ENCODE measurements around the gene STAT2.
"Not testable (repeated sequence)": the region's sequence is repeated elsewhere in the genome, so short reads cannot be mapped to it uniquely, and the experiment has no call there.

STAT2 gene

DNA sequence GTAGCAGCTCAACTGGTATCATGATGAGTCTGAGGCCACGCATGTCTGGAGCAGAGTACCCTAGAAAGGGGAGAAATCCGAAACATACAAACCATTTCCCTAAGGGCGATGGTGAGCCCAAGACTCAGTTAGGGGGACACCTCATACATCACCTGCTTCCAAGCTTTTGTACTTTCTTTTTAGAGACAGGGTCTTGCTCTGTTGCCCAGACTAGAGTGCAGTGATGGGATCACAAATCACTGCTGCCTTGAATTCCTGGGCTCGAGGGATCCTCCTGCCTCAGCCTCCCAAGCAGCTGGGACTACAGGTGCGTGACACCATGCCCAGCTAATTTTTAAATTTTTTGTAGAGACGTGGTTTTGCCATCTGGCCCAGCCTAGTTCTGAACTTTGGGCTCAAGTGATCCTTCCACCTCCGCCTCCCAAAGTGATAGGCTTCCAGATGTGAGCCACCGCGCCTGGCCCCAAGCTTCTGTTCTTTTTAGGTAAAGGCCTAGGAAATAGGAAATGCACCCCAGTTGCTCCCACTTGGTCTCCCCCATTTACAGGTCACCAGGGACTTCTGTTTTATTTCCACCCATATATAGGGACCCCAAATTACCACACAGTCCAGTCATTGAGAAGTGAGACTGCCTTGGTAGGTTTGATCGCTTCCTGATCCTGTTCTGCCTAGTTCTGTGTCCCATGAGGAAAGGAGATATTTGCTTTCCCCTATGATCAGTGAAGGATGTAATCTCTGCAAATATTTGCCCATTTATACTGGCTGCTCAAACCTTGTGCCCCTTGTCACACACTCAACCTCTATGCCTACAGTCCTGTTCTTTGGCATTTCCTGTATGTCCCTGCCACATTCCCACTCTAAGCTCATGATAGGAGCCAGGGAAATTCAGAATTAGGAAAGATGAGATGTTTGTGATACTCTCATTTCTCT, 2.5 kb upstream of the STAT2 start, which contains the start of gene APOF:
Gene APOF (minus strand): TSS at position 728 of the 930 bp plus-strand sequence. CDS start 112 bp downstream, at position 616.
- DNase-seq (ENCODE audit: low spot score), result no peak

DNA sequence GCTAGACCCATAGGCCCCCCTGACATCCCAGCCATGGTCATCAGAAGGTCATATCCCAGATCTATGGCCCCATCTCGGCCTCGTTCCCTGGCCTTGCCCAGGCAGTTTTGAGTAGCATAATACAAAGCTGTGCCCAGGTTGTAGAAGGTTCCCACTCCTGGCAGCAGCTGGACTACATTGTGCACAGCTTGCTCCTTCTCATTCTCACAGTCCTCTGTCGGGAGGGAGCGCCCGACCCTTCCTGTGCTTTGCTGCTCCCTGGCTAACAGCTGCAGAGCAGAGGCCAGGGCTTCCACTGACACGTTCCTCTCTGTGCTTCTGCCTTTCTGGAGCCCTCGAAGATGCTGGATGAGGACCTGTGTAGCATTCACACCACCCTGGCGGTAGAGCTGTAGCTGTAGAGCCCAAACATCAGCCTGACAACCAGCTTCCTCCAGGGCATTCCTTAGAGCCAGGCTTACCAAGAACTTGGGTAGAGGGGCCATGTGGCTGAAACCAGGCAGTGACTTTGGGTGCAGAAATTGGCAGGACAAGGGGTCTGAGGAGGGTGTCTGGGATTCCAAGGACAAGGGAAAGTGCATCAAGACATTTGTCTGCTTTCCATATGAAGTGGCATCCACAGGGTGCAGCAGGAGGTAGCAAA, 1.7 kb upstream of the STAT2 start:
- no peak for DNase-seq (ENCODE audit: low spot score)

DNA sequence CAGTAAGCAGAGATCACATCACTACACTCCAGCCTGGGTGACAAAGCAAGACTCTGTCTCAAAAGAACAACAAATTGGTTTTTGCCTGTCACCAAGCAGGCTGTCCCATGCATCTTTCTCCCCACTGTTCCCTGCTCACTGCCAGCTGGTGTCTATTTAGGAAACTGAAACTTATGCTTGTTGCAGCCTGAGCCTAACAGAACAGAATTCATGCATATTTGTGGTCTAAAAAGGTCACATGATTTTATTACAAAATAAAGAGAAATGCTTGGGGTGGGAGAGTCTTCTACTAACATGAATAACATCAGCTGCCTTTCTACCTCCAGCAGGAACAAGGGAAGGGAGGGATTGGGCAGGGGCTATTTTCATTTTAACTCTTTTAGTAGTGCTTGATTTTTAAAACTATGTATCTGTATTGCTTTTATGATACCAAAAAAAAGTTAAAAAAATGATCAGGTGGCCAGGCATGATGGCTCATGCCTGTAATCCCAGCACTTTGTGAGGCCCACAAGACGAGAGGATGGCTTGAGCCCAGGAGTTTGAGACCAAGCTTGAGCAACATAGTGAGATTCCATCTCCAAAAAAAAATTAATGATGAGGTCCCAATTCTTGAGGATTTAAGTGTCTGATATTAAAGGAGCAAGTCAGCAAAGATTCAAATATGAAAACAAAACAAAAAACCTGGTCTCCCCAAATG, 923 bp downstream of the STAT2 start:
- peak; percentile 89 for DNase-seq (ENCODE audit: low spot score)

DNA sequence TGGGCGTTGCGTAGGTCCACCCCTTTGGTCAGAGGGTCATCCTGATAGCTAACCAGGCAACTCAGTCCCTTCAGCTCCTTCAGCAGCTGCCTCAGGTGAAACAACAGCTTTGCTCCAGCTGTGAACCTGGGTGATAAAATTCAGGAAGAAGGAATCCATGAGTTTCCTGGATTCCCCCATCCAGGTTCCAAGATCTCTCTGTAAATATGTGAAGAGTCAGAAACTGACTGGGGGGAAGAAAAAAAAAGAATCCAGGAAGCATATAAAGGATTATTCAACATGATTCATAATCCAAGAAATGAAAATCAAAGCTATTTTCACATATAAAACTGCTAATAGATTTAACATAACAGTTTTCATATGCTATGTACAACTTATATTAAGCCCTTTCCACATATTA, 8.6 kb downstream of the STAT2 start:
- no peak for DNase-seq (ENCODE audit: low spot score)

DNA sequence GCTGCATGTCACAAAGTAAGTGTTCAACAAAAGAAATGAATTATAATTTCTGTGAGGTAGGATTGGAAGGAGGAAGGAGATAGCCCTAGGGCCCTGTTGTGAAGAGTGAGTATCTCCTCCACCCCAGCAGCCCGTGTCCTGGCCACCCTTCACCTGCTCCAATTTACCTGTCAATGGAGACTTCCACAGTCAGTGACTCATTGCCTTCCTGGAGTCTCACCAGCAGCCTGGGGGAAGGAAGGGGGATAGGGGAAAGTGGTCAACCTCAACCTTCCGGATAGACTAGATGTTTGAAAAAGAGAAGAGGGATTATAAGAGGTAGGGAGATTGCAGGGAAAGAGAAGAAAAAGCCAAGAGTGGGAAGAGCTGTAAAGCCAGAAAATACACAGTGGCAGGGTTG, 9.2 kb downstream of the STAT2 start:
- DNase-seq (ENCODE audit: low spot score), result no peak

DNA sequence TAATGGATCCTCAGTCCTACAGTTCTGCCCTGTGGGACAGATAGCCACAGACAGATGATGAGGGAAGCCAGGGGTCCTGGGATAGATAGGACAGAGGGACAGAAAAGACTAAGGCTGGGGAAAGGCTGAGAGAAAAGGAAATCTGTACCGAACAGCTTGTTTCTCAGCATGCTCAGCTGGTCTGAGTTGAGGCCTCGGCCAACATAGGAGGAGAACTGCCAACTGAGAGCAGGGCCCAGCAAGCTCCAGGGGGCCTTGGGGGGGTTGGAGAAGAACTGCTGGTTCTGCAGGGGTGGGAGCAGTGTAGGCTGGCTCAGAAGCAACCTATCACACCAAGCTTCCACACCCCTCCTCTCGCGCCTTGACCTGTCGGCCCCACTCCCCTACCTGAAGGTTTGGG, 11.1 kb downstream of the STAT2 start:
- no peak for DNase-seq (ENCODE audit: low spot score)

DNA sequence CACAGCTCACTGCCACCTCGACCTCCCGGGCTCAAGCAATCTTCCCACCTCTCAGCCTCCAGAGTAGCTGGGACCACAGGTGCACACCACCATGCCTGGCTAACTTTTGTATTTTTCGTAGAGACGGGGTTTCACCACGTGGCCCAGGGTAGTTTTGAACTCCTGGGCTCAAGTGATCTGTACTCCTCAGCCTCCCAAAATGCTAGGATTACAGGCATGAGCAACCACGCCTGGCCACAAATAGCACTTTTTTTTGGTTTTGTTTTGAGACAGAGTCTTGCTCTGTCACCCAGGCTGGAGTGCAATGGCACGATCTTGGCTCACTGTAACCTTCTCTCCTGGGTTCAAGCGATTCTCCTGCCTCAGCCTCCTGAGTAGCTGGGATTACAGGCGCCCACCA, 12.7 kb downstream of the STAT2 start:
- not testable (repeated sequence) for DNase-seq (ENCODE audit: low spot score)

DNA sequence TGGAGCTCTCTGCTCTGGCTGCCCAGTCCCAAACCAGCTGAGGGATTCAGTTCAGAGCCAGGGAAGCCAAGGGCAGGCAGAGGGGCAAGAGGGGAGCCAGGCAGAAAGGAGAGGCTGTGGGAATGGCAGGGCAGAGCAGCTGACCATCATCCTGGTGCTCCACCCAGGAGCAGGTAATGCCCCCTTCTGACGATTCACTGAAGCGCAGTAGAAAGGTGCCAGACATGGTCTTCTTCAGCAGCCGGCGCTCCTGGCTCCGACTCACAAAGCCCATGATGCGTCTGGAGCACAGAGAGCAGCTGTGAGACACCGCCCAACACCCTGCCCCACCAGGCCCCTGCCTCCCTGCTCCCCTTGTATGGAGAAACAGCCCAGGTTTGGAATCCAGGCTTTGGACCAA, 13.2 kb downstream of the STAT2 start:
- DNase-seq (ENCODE audit: low spot score), result no peak

DNA sequence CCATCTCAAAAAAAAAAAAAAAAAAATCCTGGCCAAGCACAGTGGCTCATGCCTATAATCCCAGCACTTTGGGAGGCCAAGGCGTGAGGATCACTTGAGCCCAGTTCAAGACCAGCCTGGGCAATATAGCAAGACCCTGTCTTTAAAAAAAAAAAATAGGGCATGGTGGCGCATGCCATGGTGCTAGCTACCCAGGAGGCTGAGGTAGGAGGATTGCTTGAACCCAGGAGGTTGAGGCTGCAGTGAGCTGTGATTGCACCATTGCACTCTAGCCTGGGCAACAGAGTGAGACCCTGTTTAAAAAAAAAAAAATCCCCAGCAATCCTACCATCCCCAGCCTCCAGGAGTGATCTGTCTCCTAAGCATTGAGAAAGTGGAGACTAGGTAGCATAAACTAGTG, 17.6 kb downstream of the STAT2 start:
- DNase-seq (ENCODE audit: low spot score), result not testable (repeated sequence)

DNA sequence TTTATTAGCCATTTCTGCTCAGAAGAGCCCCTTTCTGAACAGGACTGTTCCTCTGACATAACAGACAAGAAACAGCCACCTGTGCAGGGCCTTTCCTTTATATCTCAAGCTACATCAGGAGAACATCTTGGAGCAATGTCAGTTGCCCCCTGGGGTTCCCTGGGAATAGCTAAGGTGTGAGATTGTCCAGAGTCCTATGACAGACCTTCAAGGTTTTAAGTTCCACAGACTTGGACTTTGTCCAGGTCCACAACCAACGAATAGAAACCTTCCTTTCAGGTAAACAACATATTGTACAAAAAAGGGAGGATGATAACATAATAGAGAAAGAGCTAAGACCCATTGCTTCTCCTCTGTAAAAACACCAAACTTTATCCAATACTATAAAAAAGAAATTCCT, 18.3 kb downstream of the STAT2 start:
- no peak for DNase-seq (ENCODE audit: low spot score)

DNA sequence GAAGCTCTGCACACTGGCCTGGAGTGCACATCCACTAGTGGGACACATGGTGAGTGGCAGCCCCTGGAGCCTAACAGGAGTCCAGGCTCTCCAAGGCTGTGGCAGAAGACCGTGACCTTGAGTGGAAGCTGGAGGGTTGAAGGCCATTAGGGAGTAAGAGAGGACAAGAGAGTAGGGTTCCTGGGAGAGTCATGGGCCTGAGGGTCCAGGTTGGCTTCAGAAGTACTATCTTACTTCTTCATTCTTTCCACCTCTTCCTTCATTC, 20.8 kb downstream of the STAT2 start:
- no peak for DNase-seq (ENCODE audit: low spot score)

DNA sequence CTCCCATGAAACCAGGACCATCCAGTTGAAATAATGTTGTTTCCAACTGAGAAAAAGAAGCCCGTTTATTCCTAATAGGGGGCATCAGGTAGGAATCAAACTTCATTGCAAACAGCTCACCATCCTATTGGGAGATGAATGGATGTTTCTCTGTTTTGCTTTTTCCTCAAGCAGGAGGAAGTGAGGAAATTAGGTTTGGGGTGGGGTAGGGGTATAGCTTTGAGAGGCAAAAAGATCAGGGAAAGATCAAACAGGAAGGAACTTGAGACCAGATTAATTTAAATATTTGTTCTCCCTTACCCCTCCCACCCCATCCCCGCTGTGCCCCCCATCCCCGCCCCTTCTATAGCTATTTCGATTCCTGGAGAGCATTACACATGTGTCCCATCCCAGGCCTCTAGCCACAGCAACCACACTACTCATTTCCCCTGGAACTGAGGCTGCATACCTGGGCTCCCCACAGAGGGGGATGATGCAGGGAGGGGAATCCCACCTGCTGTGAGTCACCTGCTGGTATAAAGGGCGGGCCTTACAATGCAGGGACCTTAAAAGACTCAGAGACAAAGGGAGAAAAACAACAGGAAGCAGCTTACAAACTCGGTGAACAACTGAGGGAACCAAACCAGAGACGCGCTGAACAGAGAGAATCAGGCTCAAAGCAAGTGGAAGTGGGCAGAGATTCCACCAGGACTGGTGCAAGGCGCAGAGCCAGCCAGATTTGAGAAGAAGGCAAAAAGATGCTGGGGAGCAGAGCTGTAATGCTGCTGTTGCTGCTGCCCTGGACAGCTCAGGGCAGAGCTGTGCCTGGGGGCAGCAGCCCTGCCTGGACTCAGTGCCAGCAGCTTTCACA, 21.4 kb downstream of the STAT2 start, which contains the start of gene IL23A:
Gene IL23A (plus strand): TSS at position 577 of the 850 bp plus-strand sequence. CDS start 161 bp downstream, at position 738.
- DNase-seq (ENCODE audit: low spot score), result no peak

DNA sequence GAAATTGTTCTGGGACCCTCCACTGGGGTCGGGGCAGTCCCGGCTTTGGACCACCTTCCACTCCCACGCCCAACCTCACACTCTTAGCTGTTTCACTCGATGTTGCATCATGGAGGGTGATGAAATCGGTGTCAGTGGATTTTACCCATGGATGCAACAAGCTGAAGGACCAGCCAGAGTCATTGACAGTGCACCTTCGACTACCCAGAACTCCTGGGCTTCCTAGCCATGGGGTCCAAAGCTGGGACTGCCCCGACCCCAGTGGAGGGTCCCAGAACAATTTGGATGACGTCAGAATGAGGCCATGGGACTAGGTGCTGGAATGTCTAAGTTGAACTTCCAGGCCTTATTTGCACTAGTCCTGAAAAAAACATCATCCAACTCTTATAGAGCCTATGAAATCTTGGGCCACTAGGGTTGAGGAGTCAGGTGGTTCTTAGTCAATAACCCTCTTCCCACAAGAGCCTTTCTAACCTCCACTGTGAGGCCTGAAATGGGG, 22.1 kb downstream of the STAT2 start:
- no peak for DNase-seq (ENCODE audit: low spot score)

DNA sequence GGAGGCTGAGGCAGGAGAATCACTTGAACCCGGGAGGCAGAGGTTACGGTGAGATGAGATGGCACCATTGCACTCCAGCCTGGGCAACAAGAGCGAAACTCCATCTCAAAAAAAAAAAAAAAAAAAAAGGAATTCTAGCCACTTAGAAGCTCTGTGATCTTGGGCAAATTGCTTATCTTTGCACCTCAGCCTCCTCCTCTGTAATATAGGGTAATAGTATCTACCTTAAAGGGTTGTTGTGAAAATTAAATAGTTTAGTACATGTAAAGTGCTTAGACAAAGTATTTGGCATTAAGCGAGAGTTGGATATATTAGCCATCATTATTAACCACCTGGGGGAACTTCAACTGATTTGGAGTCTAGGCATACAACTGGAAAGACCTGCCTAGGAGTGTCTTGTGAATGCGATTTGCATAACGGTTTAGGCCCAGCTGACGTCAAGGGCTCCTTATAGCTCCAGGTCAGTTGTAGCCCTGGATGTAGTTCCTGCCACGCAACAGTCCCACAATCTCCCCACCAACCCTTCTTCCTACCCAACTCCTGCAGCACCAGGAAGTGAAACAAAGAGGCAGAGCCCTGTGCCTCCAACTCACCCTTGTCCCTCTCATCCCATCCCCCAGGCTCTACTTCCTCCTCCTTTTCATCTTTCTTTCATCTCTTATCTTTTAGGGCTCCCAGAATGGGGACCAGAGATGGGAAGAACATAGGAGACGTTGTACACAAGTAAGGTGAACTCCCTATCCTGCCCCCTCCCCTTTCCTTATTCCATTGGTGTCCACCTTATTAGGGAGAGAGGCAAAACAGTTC, 23.3 kb downstream of the STAT2 start:
- DNase-seq (ENCODE audit: low spot score), result peak; percentile 58

DNA sequence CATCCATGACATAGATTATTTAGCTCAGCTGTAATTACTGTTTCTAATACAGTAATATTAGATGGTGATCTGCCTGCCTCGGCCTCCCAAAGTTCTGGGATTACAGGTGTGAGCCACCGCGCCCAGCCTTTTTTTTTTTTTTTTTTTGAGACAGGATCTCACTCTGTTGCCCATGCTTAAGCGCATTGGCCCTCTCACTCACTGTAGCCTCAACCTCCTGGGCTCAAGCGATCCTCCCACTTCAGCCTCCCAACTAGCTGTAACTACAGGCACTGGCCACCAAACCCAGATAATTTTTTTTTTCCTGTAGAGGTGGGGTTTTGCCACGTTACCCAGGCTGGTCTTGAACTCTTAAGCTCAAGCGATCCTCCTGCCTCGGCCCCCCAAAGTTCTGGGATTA, 24.4 kb downstream of the STAT2 start:
- DNase-seq (ENCODE audit: low spot score), result not testable (repeated sequence)

DNA sequence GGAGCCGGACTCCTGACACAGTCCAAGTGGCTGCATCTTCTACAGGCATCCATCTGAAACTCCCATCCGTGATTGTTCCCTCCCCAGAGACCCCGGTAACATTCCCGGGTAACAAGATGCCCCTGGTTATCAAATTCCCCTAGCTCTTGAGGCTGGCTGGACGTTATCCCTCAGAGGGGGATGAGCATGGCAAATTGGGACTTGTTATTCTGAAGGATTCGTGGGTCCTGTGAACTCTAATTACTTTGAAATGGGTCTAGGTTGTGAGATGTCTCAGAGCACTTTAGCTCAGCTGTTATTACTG, 25.5 kb downstream of the STAT2 start:
- no peak for DNase-seq (ENCODE audit: low spot score)

DNA sequence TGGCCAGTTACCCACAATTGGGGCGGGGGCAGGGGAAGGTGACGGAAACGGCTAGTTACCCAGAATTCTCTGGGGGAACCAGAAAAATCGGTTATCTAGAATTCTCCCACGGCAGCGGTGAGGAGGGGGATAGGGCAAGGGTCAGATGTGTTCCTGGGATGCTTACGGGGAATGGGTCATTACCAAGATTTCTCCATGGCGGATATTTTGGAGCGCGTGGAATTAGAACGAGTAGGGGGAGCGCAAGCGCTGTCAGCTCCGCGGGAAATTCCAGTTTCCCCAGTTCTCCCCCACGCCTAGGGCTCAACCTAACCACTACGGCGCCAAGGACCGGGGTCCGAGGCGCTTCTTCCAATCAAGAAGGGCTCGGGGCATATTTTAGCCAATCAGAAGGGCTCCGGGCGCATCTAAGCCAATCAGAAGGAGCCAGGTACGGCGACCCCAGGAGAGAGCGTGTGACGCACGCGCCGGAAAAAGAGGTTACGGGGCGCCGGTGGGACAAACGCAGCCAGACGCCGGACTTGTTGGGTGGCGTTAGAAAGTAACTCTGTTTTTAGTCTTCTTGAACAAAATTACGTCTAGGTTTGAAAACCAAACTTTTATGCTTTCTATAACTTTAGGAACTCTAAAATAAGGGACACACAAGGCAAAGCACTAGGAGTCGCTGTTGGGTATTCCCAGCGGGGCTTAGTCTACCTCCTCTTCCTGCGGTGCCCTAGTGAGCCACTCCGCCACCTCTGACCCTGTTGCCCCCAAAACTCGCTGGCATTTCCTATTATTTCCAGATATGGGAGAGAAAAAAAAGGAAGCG, 26.0 kb downstream of the STAT2 start, which contains the start of gene PAN2:
Gene PAN2 (minus strand): TSS at position 322 of the 811 bp plus-strand sequence. CDS start 906 bp downstream, outside the sequence.
- peak; percentile 94 for DNase-seq (ENCODE audit: low spot score)

DNA sequence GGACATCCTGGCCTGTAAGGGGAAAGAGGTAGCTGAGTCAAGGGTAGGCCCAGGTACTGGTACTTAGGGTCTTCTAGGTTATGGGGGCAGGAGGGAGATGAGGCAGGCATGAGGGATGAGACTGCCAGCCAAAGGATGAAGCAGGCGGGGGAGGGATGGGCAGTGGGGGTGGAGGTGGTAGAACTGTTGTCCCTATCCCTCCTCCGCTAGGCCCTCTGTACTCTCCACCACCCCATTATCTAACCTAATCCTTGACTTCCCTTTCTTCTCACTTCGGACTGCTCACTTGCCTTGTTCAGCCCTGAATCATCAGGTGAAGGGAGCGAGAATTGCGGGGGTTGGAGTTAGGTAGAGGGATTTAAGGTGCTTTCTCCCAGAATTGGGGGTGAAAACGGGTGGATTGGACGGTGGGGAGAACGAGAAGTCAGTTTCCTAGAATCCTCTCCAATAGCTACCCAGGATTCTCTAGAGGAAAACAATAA, 26.7 kb downstream of the STAT2 start:
- no peak for DNase-seq (ENCODE audit: low spot score)

DNA sequence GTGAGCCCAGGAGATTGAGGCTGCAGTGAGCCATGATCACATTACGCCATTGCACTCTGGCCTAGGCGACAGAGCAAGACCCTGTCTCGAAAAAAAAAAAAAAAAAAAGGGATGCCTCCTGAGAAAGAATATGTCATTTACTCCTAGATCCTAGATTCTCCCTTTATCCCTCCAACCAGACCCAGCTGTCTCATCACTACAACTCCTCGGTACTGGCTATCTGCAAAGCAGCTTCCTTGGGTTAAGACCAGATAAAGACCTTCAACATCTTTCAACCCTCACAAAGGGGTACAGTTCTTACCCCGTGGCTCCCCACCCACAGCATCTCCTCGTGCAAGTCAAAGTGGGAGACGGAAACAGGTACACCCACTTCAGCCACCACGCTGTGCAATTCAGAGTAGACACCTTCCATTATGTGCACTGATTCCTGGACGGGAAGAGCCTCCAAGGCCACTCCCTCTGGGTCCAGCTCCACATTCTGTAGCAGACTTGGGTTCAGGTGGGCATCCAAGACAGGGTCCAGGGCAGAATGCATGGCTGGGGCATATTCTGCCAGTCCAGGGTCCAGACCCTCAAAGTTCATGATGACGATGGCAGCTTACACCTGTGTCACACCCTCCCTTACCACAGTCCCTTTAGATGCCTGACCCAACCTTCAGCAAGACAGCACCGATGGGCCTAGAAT, 27.3 kb downstream of the STAT2 start:
- DNase-seq (ENCODE audit: low spot score), result no peak

Measured in Ammon's horn (tissue), 1 donor.